H1 (cell line): Measurements from ENCODE around the gene SEMA4D. TPM values are rescaled to one million over a fixed set of nuclear protein-coding genes. Genes with fewer than 3 reads are reported as not detected.

Experiments used
- CTCF ChIA-PET: fragments of 300-600 bp; sonication (Branson Sonifier 250); formaldehyde crosslinking; loops from one replicate; lab custom pipeline; 2021; ENCODE audit not compliant: partially characterized antibody; lab: Charles Lee
- POLR2A ChIA-PET: fragments of 300-600 bp; sonication (Branson Sonifier 250); formaldehyde crosslinking; loops from one replicate; lab custom pipeline; 2021; ENCODE audit warnings: inconsistent platforms; ENCODE audit not compliant: partially characterized antibody; lab: Charles Lee
- DNase-seq, 2 experiments: peaks; one replicate each; pipeline versions ENCODE4 v3.0.0 to v3.0.0-alpha.2; 2010 to 2022; ENCODE audit warnings: low spot score in 2 of 2, low read depth in 1 of 2, mixed read lengths in 1 of 2
- FAIRE-seq: peaks from 2 replicates; lab custom pipeline; 2011; peaks lifted over from hg19 to GRCh38; lab: Jason Lieb, UNC
- H2AFZ ChIP-seq: 2 replicates; pipeline ENCODE4 v1.8.1; 2012; ENCODE audit warnings: low read length, inconsistent platforms
- H2AK5ac ChIP-seq: 2 replicates; pipeline ENCODE4 v1.6.1; 2013; ENCODE audit warnings: low read depth, low read length
- H2BK120ac ChIP-seq: replicated peaks from 2 replicates; pipeline ENCODE3; 2013; ENCODE audit warnings: low read depth, low read length, inconsistent platforms
- H2BK12ac ChIP-seq: 2 replicates; pipeline ENCODE4 v1.6.1; 2013; ENCODE audit warnings: low read depth, low read length
- H2BK15ac ChIP-seq: 2 replicates; pipeline ENCODE4 v1.6.1; 2013; ENCODE audit warnings: low read length
- H2BK20ac ChIP-seq: 2 replicates; pipeline ENCODE4 v1.6.1; 2013; ENCODE audit warnings: low read length
- H2BK5ac ChIP-seq: 2 replicates; pipeline ENCODE4 v1.6.1; 2013; ENCODE audit warnings: low read depth, low read length
- H3K14ac ChIP-seq: 2 replicates; pipeline ENCODE4 v1.6.1; 2013; ENCODE audit warnings: inconsistent platforms; ENCODE audit not compliant: insufficient read length
- H3K18ac ChIP-seq: 2 replicates; pipeline ENCODE4 v1.6.1; 2013; ENCODE audit warnings: low read length; ENCODE audit errors: extremely low read depth
- H3K23ac ChIP-seq: 2 replicates; pipeline ENCODE4 v1.6.1; 2013; ENCODE audit warnings: inconsistent platforms; ENCODE audit not compliant: insufficient read length
- H3K23me2 ChIP-seq: 2 replicates; pipeline ENCODE4 v1.6.1; 2013; ENCODE audit warnings: low read depth, low read length
- H3K27ac ChIP-seq: 2 replicates; pipeline ENCODE4 v1.6.1; 2011; ENCODE audit warnings: low read depth, low read length, inconsistent platforms
- H3K27me3 ChIP-seq, 4 experiments: replicated peaks in 1 of 4; 1 replicate in 1 of 4; 2 replicates in 3 of 4; pipeline versions ENCODE4 v1.6.1 to v1.8.1; 2011 to 2013; ENCODE audit warnings: low read length in 3 of 4, mild to moderate bottlenecking in 3 of 4, inconsistent platforms in 2 of 4, mixed read lengths in 2 of 4, moderate library complexity in 1 of 4; ENCODE audit not compliant: control insufficient read depth in 3 of 4, insufficient read depth in 3 of 4; ENCODE audit errors: extremely low read depth in 1 of 4
- H3K36me3 ChIP-seq, 4 experiments: 2 replicates each; pipeline versions ENCODE4 v1.6.1 to v1.8.1; 2011 to 2013; ENCODE audit warnings: mild to moderate bottlenecking in 4 of 4, low read length in 3 of 4, moderate library complexity in 2 of 4, control low read depth in 1 of 4, inconsistent platforms in 1 of 4; ENCODE audit not compliant: insufficient read depth in 4 of 4, control insufficient read depth in 2 of 4
- H3K4ac ChIP-seq: replicated peaks from 2 replicates; pipeline ENCODE3; 2013; ENCODE audit warnings: low read length, low read depth, mixed read lengths, inconsistent platforms; ENCODE audit not compliant: insufficient read length
- H3K4me1 ChIP-seq, 4 experiments: replicated peaks in 1 of 4; 1 replicate in 1 of 4; 2 replicates in 3 of 4; pipeline versions ENCODE4 v1.6.1 to v1.8.1; 2011 to 2013; ENCODE audit warnings: low read length in 3 of 4, inconsistent platforms in 2 of 4, mixed read lengths in 1 of 4; ENCODE audit not compliant: insufficient read depth in 4 of 4, control insufficient read depth in 3 of 4
- H3K4me2 ChIP-seq, 2 experiments: 2 replicates each; pipeline versions ENCODE4 v1.6.1 to v1.8.1; 2011 to 2013; ENCODE audit warnings: low read depth in 2 of 2, low read length in 2 of 2, control low read depth in 1 of 2, inconsistent platforms in 1 of 2, mild to moderate bottlenecking in 1 of 2; ENCODE audit not compliant: insufficient read depth in 1 of 2
- H3K4me3 ChIP-seq, 4 experiments: fragments of 200-600, 300-600 bp in 1 of 4; sonication (generic), shearing (Covaris generic), sonication (Bioruptor Twin) in 1 of 4; 2 replicates each; pipeline versions ENCODE4 v1.5.1 to v1.8.1; 2011 to 2016; ENCODE audit warnings: low read length in 4 of 4, low read depth in 3 of 4, control low read depth in 2 of 4, inconsistent platforms in 2 of 4, mild to moderate bottlenecking in 2 of 4, mixed read lengths in 1 of 4, moderate library complexity in 1 of 4; ENCODE audit not compliant: insufficient read depth in 2 of 4; ENCODE audit errors: extremely low read depth in 1 of 4
- H3K56ac ChIP-seq: replicated peaks from 2 replicates; pipeline ENCODE3; 2013; ENCODE audit warnings: low read depth, mild to moderate bottlenecking, mixed read lengths, low read length, inconsistent platforms; ENCODE audit not compliant: insufficient read length
- H3K79me1 ChIP-seq: 2 replicates; pipeline ENCODE4 v1.6.1; 2013; ENCODE audit warnings: low read depth, low read length, control low read depth
- H3K79me2 ChIP-seq, 2 experiments: 2 replicates each; pipeline versions ENCODE4 v1.6.1 to v1.8.1; 2012 to 2013; ENCODE audit warnings: low read length in 2 of 2, mild to moderate bottlenecking in 2 of 2, inconsistent platforms in 1 of 2; ENCODE audit not compliant: insufficient read depth in 2 of 2, control insufficient read depth in 1 of 2
- H3K9ac ChIP-seq, 4 experiments: replicated peaks in 1 of 4; 1 replicate in 1 of 4; 2 replicates in 3 of 4; pipeline versions ENCODE4 v1.6.1 to v1.8.1; 2011 to 2013; ENCODE audit warnings: low read depth in 3 of 4, low read length in 3 of 4, control low read depth in 2 of 4, mild to moderate bottlenecking in 2 of 4, moderate library complexity in 2 of 4, inconsistent platforms in 1 of 4; ENCODE audit errors: extremely low read depth in 1 of 4
- H3K9me3 ChIP-seq, 2 experiments: 2 replicates each; pipeline versions ENCODE4 v1.6.1 to v1.8.1; 2012 to 2013; ENCODE audit warnings: mild to moderate bottlenecking in 2 of 2, moderate library complexity in 2 of 2, control low read depth in 1 of 2, inconsistent platforms in 1 of 2, low read depth in 1 of 2, low read length in 1 of 2, mixed read lengths in 1 of 2; ENCODE audit not compliant: insufficient read depth in 2 of 2
- H4K20me1 ChIP-seq, 2 experiments: replicated peaks in 1 of 2; 2 replicates each; pipeline versions ENCODE3 to v1.8.1; 2011 to 2013; ENCODE audit warnings: inconsistent platforms in 2 of 2, low read length in 2 of 2, mild to moderate bottlenecking in 1 of 2; ENCODE audit not compliant: insufficient read depth in 2 of 2, control insufficient read depth in 1 of 2
- H4K5ac ChIP-seq: 2 replicates; pipeline ENCODE4 v1.6.1; 2013; ENCODE audit warnings: low read length, low read depth, mixed read lengths, inconsistent platforms; ENCODE audit not compliant: insufficient read length
- H4K8ac ChIP-seq: 2 replicates; pipeline ENCODE4 v1.8.0; 2013; ENCODE audit warnings: mild to moderate bottlenecking, moderate library complexity, low read length, inconsistent platforms; ENCODE audit not compliant: insufficient read depth; ENCODE audit errors: extremely low read depth
- H4K91ac ChIP-seq: replicated peaks from 2 replicates; pipeline ENCODE3; 2013; ENCODE audit warnings: low read length, mixed read lengths, inconsistent platforms; ENCODE audit not compliant: insufficient read length
- EP300 ChIP-seq, 2 experiments: IDR thresholded peaks; 1 replicate in 1 of 2; 2 replicates in 1 of 2; pipeline ENCODE4 v1.6.1; 2011 to 2012; ENCODE audit warnings: low read depth in 2 of 2, low read length in 2 of 2, mild to moderate bottlenecking in 2 of 2, borderline replicate concordance in 1 of 2, inconsistent platforms in 1 of 2, moderate library complexity in 1 of 2
- HDAC2 ChIP-seq, 2 experiments: fragments of 300-600 bp in 1 of 2; sonication (generic) in 1 of 2; IDR thresholded peaks; 2 replicates each; pipeline ENCODE4 v1.6.1; 2011 to 2012; ENCODE audit warnings: low read depth in 2 of 2, low read length in 2 of 2, mild to moderate bottlenecking in 2 of 2, moderate library complexity in 2 of 2, borderline replicate concordance in 1 of 2, inconsistent platforms in 1 of 2
- JUND ChIP-seq: IDR thresholded peaks from 2 replicates; pipeline ENCODE4 v1.6.1; 2011; ENCODE audit warnings: mild to moderate bottlenecking, improper control_type of control experiment, low read length
- MAFK ChIP-seq: IDR thresholded peaks from 2 replicates; pipeline ENCODE4 v1.6.1; 2012; ENCODE audit warnings: low read depth, mild to moderate bottlenecking, improper control_type of control experiment, low read length
- MAX ChIP-seq: IDR thresholded peaks from 2 replicates; pipeline ENCODE4 v1.6.1; 2012; ENCODE audit warnings: inconsistent platforms
- NANOG ChIP-seq: IDR thresholded peaks from 2 replicates; pipeline ENCODE4 v1.6.1; 2011; ENCODE audit warnings: low read length, low read depth, mild to moderate bottlenecking, inconsistent platforms; ENCODE audit not compliant: insufficient read depth, poor library complexity, severe bottlenecking
- PHF8 ChIP-seq: fragments of 200-600 bp; sonication (generic); conservative IDR thresholded peaks from 2 replicates; pipeline ENCODE4 v1.7.1; 2012; ENCODE audit warnings: low read depth, mild to moderate bottlenecking, inconsistent platforms, low read length, moderate library complexity
- POLR2AphosphoS5 ChIP-seq: IDR thresholded peaks from 2 replicates; pipeline ENCODE4 v1.6.1; 2011; ENCODE audit warnings: low read depth, low read length
- RBBP5 ChIP-seq: IDR thresholded peaks from 2 replicates; pipeline ENCODE4 v1.7.1; 2012; ENCODE audit warnings: low read depth, mild to moderate bottlenecking, inconsistent platforms, low read length, moderate library complexity, borderline replicate concordance
- YY1 ChIP-seq: IDR thresholded peaks from 2 replicates; pipeline ENCODE4 v1.6.1; 2011; ENCODE audit warnings: low read depth, mild to moderate bottlenecking, low read length
- WGBS, 2 experiments: shearing (Covaris generic) in 1 of 2; methylation state at CpG; one replicate each; pipeline versions ENCODE4 v1.1.6 to v1.1.7; 2013 to 2015; ENCODE audit warnings: low lambda C conversion rate in 2 of 2, mixed read lengths in 2 of 2, inconsistent platforms in 1 of 2, low coverage in 1 of 2, missing lambda C conversion rate in 1 of 2; ENCODE audit not compliant: insufficient replicate concordance in 2 of 2, insufficient coverage in 1 of 2, insufficient read length in 1 of 2; ENCODE audit errors: extremely low coverage in 1 of 2, missing lambda C conversion rate in 1 of 2; 5-methylcytosine and 5-hydroxymethylcytosine counted together
- polyA plus RNA-seq, 7 experiments: library from polyadenylated mRNA; depleted of rRNA in 3 of 7; stranded (reverse) in 5 of 7; unstranded in 2 of 7; fragments of >200 nt in 5 of 7; fragments of 200-250 nt in 2 of 7; gene quantifications; 1 replicate in 5 of 7; 2 replicates in 1 of 7; 4 replicates in 1 of 7; pipeline versions ENCODE4 v1.2.1 to v1.2.3, GENCODE V29; 2011 to 2013; ENCODE audit warnings: missing spikeins in 2 of 7, mixed read lengths in 2 of 7
- total RNA-seq: library from RNA; stranded (reverse); fragmentation: NEBNext Ultra II Directional; extraction: Animal tissue kit (Norgen Biotek cat#: 25700); gene quantifications from 2 replicates; pipeline ENCODE4 v1.2.1, GENCODE V29; 2021

SEMA4D gene
- total and polyA plus RNA-seq, 2 of the 8 experiments (the other 6 are each of a cell fraction or from before 2014, with no cell fraction given) = 21.0 to 70.4 TPM

- POLR2A ChIA-PET = no interaction called here
- DNase-seq (no peak), FAIRE-seq (no peak)
- H2BK12ac ChIP-seq = no peak overlapping the region
- no peak overlapping the region for H4K5ac ChIP-seq
- H2AK5ac ChIP-seq = no peak overlapping the region
- H3K4me2 ChIP-seq = no peak overlapping the region
- H2BK15ac ChIP-seq = no peak overlapping the region
- no peaks in the 10 kb centered on the region for H3K36me3 ChIP-seq
- H2BK5ac ChIP-seq = 0 out of 2 replicates have a peak overlapping the region, but pooled peaks have one; percentile 9
- H3K18ac ChIP-seq = no peak overlapping the region
- H3K79me1 ChIP-seq = peaks cover 27% of the 10 kb centered on the region; the same call in 1 of the 2 replicates
- peaks cover 0 to 59% of the 10 kb centered on the region in 2 experiments; a peak in 2 of 4 replicates for H3K79me2 ChIP-seq
- H3K4me3 ChIP-seq = no peak overlapping the region
- H3K23me2 ChIP-seq = no peaks in the 10 kb centered on the region; the same call in 1 of the 2 replicates
- H4K20me1 ChIP-seq = peaks cover 2 to 10% of the 10 kb centered on the region in 2 experiments
- H3K23ac ChIP-seq = no peak overlapping the region
- no peak overlapping the region for H3K14ac ChIP-seq
- no peak overlapping the region for H2AFZ ChIP-seq
- no peak overlapping the region for H2BK120ac ChIP-seq
- no peak overlapping the region for H4K91ac ChIP-seq
- 89% methylated on average over 16 of the region's 16 CpGs; no CpG with 5 or more reads in 1 of the 2 experiments for WGBS, 2 experiments
- CTCF ChIA-PET = interaction anchor here (0.6 to 2.7 kb wide), 4 partner anchors 39 to 1944 kb away, joined by 3 to 10 read pairs (median 4); no protein-coding TSS in a partner anchor
- H3K9me3 ChIP-seq = peaks cover 3 to 4% of the 10 kb centered on the region in 2 experiments; a peak in 2 of 4 replicates
- H3K4ac ChIP-seq = no peak overlapping the region
- no peak overlapping the region for H3K56ac ChIP-seq
- H4K8ac ChIP-seq = no peak overlapping the region; the same call in 1 of the 2 replicates
- H3K4me1 ChIP-seq = peaks cover 0 to 5% (median 0%) of the 10 kb centered on the region in 4 experiments; a peak in 1 of 7 replicates
- no peak overlapping the region for H3K27ac ChIP-seq
- no peaks in the 10 kb centered on the region for H3K27me3 ChIP-seq
- no peak overlapping the region for H3K9ac ChIP-seq
- H2BK20ac ChIP-seq = no peak overlapping the region
- TF ChIP-seq JUND (no peak), RBBP5 (no peak), NANOG (no peak), EP300 (IDR thresholded peaks at IDR 0.05; ENCODE audit: borderline replicate concordance in 1 of 2, low read depth in 2 of 2, low read length in 2 of 2) (no peak), HDAC2 (IDR thresholded peaks at IDR 0.05; ENCODE audit: borderline replicate concordance in 1 of 2, low read depth in 2 of 2, low read length in 2 of 2) (no peak), POLR2AphosphoS5 (no peak), MAX (no peak), PHF8 (no peak), MAFK (no peak), YY1 (no peak)
Observed at GRCh38 chr9:89422151-89422975, 75.5 kb downstream of the SEMA4D start.
